Upper lobe of left lung (tissue), 6 donors: Measurements from ENCODE around the gene BBS1. TPM values are rescaled to one million over a fixed set of nuclear protein-coding genes. Genes with fewer than 3 reads are reported as not detected.

Experiments
- ATAC-seq, 2 donors: fragments of 200-7000 bp; cut with Tn5 transposase; one replicate each; pipeline ENCODE4 v1.9.1; 2022; ENCODE audit warnings: mild to moderate bottlenecking in 2 of 2, moderate library complexity in 2 of 2; ENCODE audit not compliant: low FRiP score in 2 of 2
- DNase-seq, 2 donors: peaks; one replicate each; pipeline ENCODE4 v3.0.0-alpha.2; 2019 to 2020
- H3K27ac ChIP-seq, 4 donors: fragments of 200-600 bp; sonication (generic); one replicate each; pipeline ENCODE4 v1.5.1; 2016 to 2019
- H3K27me3 ChIP-seq, 4 donors: fragments of 200-600 bp; sonication (generic); one replicate each; pipeline ENCODE4 v1.5.1; 2017 to 2019
- H3K36me3 ChIP-seq, 4 donors: fragments of 200-600 bp; sonication (generic); one replicate each; pipeline ENCODE4 v1.5.1; 2016 to 2019
- H3K4me1 ChIP-seq, 4 donors: fragments of 200-600 bp; sonication (generic); one replicate each; pipeline ENCODE4 v1.5.1; 2018 to 2019
- H3K4me3 ChIP-seq, 4 donors: fragments of 200-600 bp; sonication (generic); one replicate each; pipeline ENCODE4 v1.5.1; 2017 to 2019; ENCODE audit warnings: mild to moderate bottlenecking in 2 of 4, moderate library complexity in 1 of 4
- H3K9me3 ChIP-seq, 4 donors: fragments of 200-600 bp; sonication (generic); one replicate each; pipeline ENCODE4 v1.5.1; 2018 to 2019
- CTCF ChIP-seq, 6 experiments: fragments of 450-650 bp in 4 of 6; fragments of 200-600 bp in 2 of 6; sonication (generic) in 2 of 6; IDR thresholded peaks; one replicate each; pipeline ENCODE4 v1.5.1; 2016 to 2019; ENCODE audit warnings: antibody characterized with exemption in 6 of 6
- EP300 ChIP-seq, 4 donors: sonication (generic); formaldehyde crosslinking; IDR thresholded peaks; one replicate each; pipeline ENCODE4 v1.5.1; 2017; ENCODE audit warnings: antibody characterized with exemption in 4 of 4, control low read depth in 2 of 4
- POLR2A ChIP-seq, 4 donors: fragments of 450-650 bp; IDR thresholded peaks; one replicate each; pipeline ENCODE4 v1.5.1; 2016 to 2017; ENCODE audit warnings: antibody characterized with exemption in 4 of 4, mild to moderate bottlenecking in 2 of 4
- POLR2AphosphoS5 ChIP-seq, 2 donors: sonication (generic); formaldehyde crosslinking; IDR thresholded peaks; one replicate each; pipeline ENCODE4 v1.5.1; 2017; ENCODE audit warnings: antibody characterized with exemption in 2 of 2
- WGBS, 2 donors: methylation state at CpG; one replicate each; pipeline ENCODE4 v1.1.5; 2017 to 2018; 5-methylcytosine and 5-hydroxymethylcytosine counted together
- total RNA-seq, 6 donors: library from RNA; depleted of rRNA in 4 of 6; stranded (reverse); fragments of >200 nt in 4 of 6; gene quantifications; one replicate each; pipeline versions ENCODE4 v1.1.0 to v1.2.1, GENCODE V29; 2016 to 2021
- donor health status: DM: no; HTN: no; CAD: no; lungs with moderate emphysema.
- donor health status: DM: no; HTN: yes; CAD: no; lungs with severe emphysema.

The BBS1 gene
- total RNA-seq, 6 donors from 2014 or later, result 26.0 to 145 (median 44.8) TPM

DNA sequence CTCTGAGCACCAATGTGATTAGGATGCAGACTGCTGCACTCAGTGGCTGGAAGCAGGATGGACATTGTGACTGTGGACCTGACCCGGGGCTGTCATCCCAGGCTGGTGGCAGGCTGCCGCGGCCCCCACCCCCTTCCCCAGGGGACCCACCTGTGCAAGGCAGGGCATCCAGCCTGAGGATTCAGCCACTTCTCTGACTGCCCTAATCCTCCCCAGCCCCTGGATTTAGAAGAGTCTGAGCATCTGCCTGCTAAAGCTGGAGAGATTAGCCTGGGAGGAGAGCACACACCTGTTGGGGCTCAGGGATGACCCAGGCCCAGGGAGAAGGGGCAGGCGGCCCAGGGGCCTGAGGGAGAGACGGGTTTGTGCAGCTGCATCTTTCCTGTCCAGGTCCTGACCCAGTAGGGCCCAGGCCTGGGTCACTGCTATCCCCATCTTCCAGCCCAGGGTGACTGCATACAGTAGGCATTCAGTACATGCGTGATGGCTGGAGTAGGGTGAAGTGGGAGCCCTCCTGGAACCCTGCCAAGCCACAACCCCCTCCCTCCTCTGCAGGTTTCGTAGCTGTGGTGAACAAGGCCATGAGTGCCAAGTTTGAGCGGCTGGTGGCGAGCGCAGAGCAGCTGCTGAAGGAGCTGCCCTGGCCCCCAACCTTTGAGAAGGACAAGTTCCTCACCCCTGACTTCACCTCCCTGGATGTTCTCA is 18.1 kb upstream of the BBS1 start:
- H3K36me3 ChIP-seq, result peaks cover 6 to 85% (median 69%) of the 10 kb centered on the region in 4 donors
- H3K27ac ChIP-seq, result no peak overlapping the region
- H3K9me3 ChIP-seq, result no peaks in the 10 kb centered on the region
- no peak for TF ChIP-seq CTCF (IDR thresholded peaks at IDR 0.05)
- no peak for TF ChIP-seq EP300 (IDR thresholded peaks at IDR 0.05)
- no peak for TF ChIP-seq POLR2AphosphoS5 (IDR thresholded peaks at IDR 0.05)
- TF ChIP-seq POLR2A (IDR thresholded peaks at IDR 0.05), result no peak
- 89 to 90% methylated on average over 3 to 9 of the region's 10 CpGs for WGBS, 2 donors
- ATAC-seq (no peak), DNase-seq (peak in 1 of 2 donors; percentile 62)
- H3K4me3 ChIP-seq, result no peak overlapping the region
- no peaks in the 10 kb centered on the region for H3K4me1 ChIP-seq
- H3K27me3 ChIP-seq, result no peaks in the 10 kb centered on the region

- H3K27ac ChIP-seq, result no peak overlapping the region
- TF ChIP-seq EP300 (IDR thresholded peaks at IDR 0.05) (no peak), CTCF (IDR thresholded peaks at IDR 0.05) (no peak), POLR2A (IDR thresholded peaks at IDR 0.05) (no peak), POLR2AphosphoS5 (IDR thresholded peaks at IDR 0.05) (no peak)
- no peaks in the 10 kb centered on the region for H3K27me3 ChIP-seq
- no peak overlapping the region for H3K4me3 ChIP-seq
- no peak for DNase-seq
- ATAC-seq, result no peak
- H3K4me1 ChIP-seq, result no peaks in the 10 kb centered on the region
- peaks cover 9 to 84% (median 68%) of the 10 kb centered on the region in 4 donors for H3K36me3 ChIP-seq
- H3K9me3 ChIP-seq, result no peaks in the 10 kb centered on the region
- 90 to 93% methylated on average over 7 to 10 of the region's 10 CpGs for WGBS, 2 donors
Observed at GRCh38 chr11:66493130-66493529, 17.3 kb upstream of the BBS1 start.

GRCh38 chr11:66494458-66494857 is 16.0 kb upstream of the BBS1 start:
- no peak for ATAC-seq
- H3K36me3 ChIP-seq, result peaks cover 14 to 86% (median 65%) of the 10 kb centered on the region in 4 donors

DNA sequence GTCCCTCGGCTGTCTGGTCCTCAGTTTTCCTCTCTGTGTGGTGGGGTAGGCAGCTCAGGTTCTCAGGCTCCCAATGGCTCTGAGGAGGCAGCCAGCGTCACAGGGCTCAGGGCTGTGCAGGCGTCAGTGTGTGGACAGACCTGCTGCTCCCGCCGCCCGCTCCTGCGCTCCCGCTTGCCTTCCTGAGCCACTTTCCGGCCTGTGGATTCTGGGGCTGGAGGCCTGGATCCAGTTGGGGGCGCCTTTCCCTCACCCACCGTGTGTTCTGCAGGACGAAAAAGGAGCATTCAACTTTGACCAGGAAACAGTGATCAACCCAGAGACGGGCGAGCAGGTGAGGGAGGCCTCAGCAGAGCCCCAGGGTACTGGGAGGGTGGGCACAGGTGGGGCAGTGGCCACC is 15.5 kb upstream of the BBS1 start:
- no peak for TF ChIP-seq POLR2A (IDR thresholded peaks at IDR 0.05)
- TF ChIP-seq CTCF (IDR thresholded peaks at IDR 0.05), result no peak
- TF ChIP-seq POLR2AphosphoS5 (IDR thresholded peaks at IDR 0.05), result no peak
- TF ChIP-seq EP300 (IDR thresholded peaks at IDR 0.05), result no peak
- peaks cover 14 to 86% (median 63%) of the 10 kb centered on the region in 4 donors for H3K36me3 ChIP-seq
- DNase-seq, result peak in 1 of 2 donors; percentile 60
- H3K27ac ChIP-seq, result no peak overlapping the region
- 91% methylated on average over 12 to 14 of the region's 14 CpGs for WGBS, 2 donors
- no peaks in the 10 kb centered on the region for H3K9me3 ChIP-seq
- H3K4me3 ChIP-seq, result no peak overlapping the region
- H3K4me1 ChIP-seq, result no peaks in the 10 kb centered on the region
- ATAC-seq, result no peak
- no peaks in the 10 kb centered on the region for H3K27me3 ChIP-seq

More at GRCh38 chr11:66494458-66494857, 16.0 kb upstream of the BBS1 start:
- Histone ChIP-seq H3K27ac (no peak overlapping the region), H3K27me3 (no peaks in the 10 kb centered on the region), H3K4me3 (no peak overlapping the region), H3K9me3 (no peaks in the 10 kb centered on the region), H3K4me1 (no peaks in the 10 kb centered on the region)
- no peak for DNase-seq
- TF ChIP-seq EP300 (IDR thresholded peaks at IDR 0.05), result no peak
- TF ChIP-seq CTCF (IDR thresholded peaks at IDR 0.05), result no peak
- no peak for TF ChIP-seq POLR2AphosphoS5 (IDR thresholded peaks at IDR 0.05)
- no peak for TF ChIP-seq POLR2A (IDR thresholded peaks at IDR 0.05)
- 90 to 97% methylated on average over 6 to 7 of the region's 7 CpGs for WGBS, 2 donors

- no peak for TF ChIP-seq CTCF (IDR thresholded peaks at IDR 0.05)
- TF ChIP-seq EP300 (IDR thresholded peaks at IDR 0.05), result no peak
- TF ChIP-seq POLR2AphosphoS5 (IDR thresholded peaks at IDR 0.05), result no peak
- no peak for TF ChIP-seq POLR2A (IDR thresholded peaks at IDR 0.05)
- 92 to 94% methylated on average over 16 to 17 of the region's 17 CpGs for WGBS, 2 donors
- Histone ChIP-seq H3K4me3 (no peak overlapping the region), H3K9me3 (no peaks in the 10 kb centered on the region), H3K27me3 (no peaks in the 10 kb centered on the region), H3K27ac (no peak overlapping the region), H3K4me1 (no peaks in the 10 kb centered on the region), H3K36me3 (peaks cover 14 to 91% (median 66%) of the 10 kb centered on the region in 4 donors)
- no peak for ATAC-seq
- peak in 1 of 2 donors; percentile 59 for DNase-seq
Observed at GRCh38 chr11:66495401-66495854, 15.0 kb upstream of the BBS1 start.
